H9 (cell line): ENCODE measurements around the gene TERF2IP. TPM values are rescaled to one million over a fixed set of nuclear protein-coding genes. Genes with fewer than 3 reads are reported as not detected.

ENCODE experiments used
- DNase-seq: peaks from one replicate; pipeline ENCODE4 v3.0.0-alpha.2; 2017
- H2AFZ ChIP-seq: one replicate; pipeline ENCODE4 v1.6.1; 2013; ENCODE audit warnings: mild to moderate bottlenecking, low read length, control low read depth, moderate library complexity
- H2AK5ac ChIP-seq: 2 replicates; pipeline ENCODE4 v1.6.1; 2013; ENCODE audit warnings: low read length, control low read depth, mixed read lengths; ENCODE audit not compliant: insufficient read length
- H2BK120ac ChIP-seq: one replicate; pipeline ENCODE4 v1.6.1; 2013; ENCODE audit warnings: low read depth, mild to moderate bottlenecking, low read length, control low read depth, inconsistent platforms; ENCODE audit not compliant: poor library complexity, severe bottlenecking
- H2BK12ac ChIP-seq: 2 replicates; pipeline ENCODE4 v1.6.1; 2013; ENCODE audit warnings: low read length, control low read depth, mixed read lengths, low read depth; ENCODE audit not compliant: insufficient read length
- H2BK15ac ChIP-seq: 2 replicates; pipeline ENCODE4 v1.6.1; 2013; ENCODE audit warnings: low read depth, low read length, control low read depth
- H2BK20ac ChIP-seq: one replicate; pipeline ENCODE4 v1.6.1; 2013; ENCODE audit warnings: low read depth, mild to moderate bottlenecking, low read length, control low read depth, inconsistent platforms; ENCODE audit not compliant: poor library complexity, severe bottlenecking
- H2BK5ac ChIP-seq: 2 replicates; pipeline ENCODE4 v1.6.1; 2013; ENCODE audit warnings: low read length, control low read depth, mixed read lengths; ENCODE audit not compliant: insufficient read length
- H3K14ac ChIP-seq: 2 replicates; pipeline ENCODE4 v1.6.1; 2013; ENCODE audit warnings: low read length, control low read depth; ENCODE audit not compliant: insufficient read depth
- H3K18ac ChIP-seq: 2 replicates; pipeline ENCODE4 v1.6.1; 2013; ENCODE audit warnings: low read depth, mild to moderate bottlenecking, mixed read lengths, low read length, control low read depth; ENCODE audit not compliant: insufficient read length
- H3K23ac ChIP-seq: 2 replicates; pipeline ENCODE4 v1.6.1; 2013; ENCODE audit warnings: low read length, control low read depth, mixed read lengths, low read depth; ENCODE audit not compliant: insufficient read length
- H3K23me2 ChIP-seq: 2 replicates; pipeline ENCODE4 v1.6.1; 2013; ENCODE audit warnings: low read depth, mild to moderate bottlenecking, mixed read lengths, low read length, control low read depth; ENCODE audit not compliant: insufficient read length, poor library complexity, severe bottlenecking
- H3K27ac ChIP-seq: 2 replicates; pipeline ENCODE4 v1.5.1; 2013; ENCODE audit warnings: low read length, control low read depth, mixed read lengths, low read depth; ENCODE audit not compliant: insufficient read length
- H3K27me3 ChIP-seq: 2 replicates; pipeline ENCODE4 v1.6.1; 2013; ENCODE audit warnings: low read length, control low read depth, inconsistent platforms; ENCODE audit not compliant: insufficient read depth
- H3K4ac ChIP-seq: 2 replicates; pipeline ENCODE4 v1.6.1; 2013; ENCODE audit warnings: low read depth, mild to moderate bottlenecking, control low read depth, inconsistent platforms, low read length, moderate library complexity
- H3K4me1 ChIP-seq: 2 replicates; pipeline ENCODE4 v1.6.1; 2013; ENCODE audit warnings: low read length, control low read depth, inconsistent platforms; ENCODE audit not compliant: insufficient read depth
- H3K4me2 ChIP-seq: 2 replicates; pipeline ENCODE4 v1.6.1; 2013; ENCODE audit warnings: low read length, control low read depth, mixed read lengths; ENCODE audit not compliant: insufficient read length, insufficient read depth
- H3K56ac ChIP-seq: 2 replicates; pipeline ENCODE4 v1.6.1; 2013; ENCODE audit warnings: low read depth, mild to moderate bottlenecking, mixed read lengths, low read length, control low read depth; ENCODE audit not compliant: insufficient read length
- H3K79me1 ChIP-seq: 2 replicates; pipeline ENCODE4 v1.6.1; 2013; ENCODE audit warnings: low read depth, mild to moderate bottlenecking, moderate library complexity, low read length, control low read depth, inconsistent platforms; ENCODE audit not compliant: insufficient read depth, poor library complexity, severe bottlenecking
- H3K79me2 ChIP-seq: 2 replicates; pipeline ENCODE4 v1.6.1; 2013; ENCODE audit warnings: low read length, control low read depth, inconsistent platforms; ENCODE audit not compliant: insufficient read depth
- H3K9ac ChIP-seq: 2 replicates; pipeline ENCODE4 v1.6.1; 2013; ENCODE audit warnings: low read length, control low read depth, mixed read lengths; ENCODE audit not compliant: insufficient read length; ENCODE audit errors: extremely low read depth
- H3K9me3 ChIP-seq: one replicate; pipeline ENCODE4 v1.6.1; 2013; ENCODE audit warnings: low read depth, low read length, inconsistent platforms; ENCODE audit not compliant: control insufficient read depth
- H3T11ph ChIP-seq: one replicate; pipeline ENCODE4 v1.6.1; 2013; ENCODE audit warnings: mild to moderate bottlenecking, low read length, control low read depth, inconsistent platforms
- H4K20me1 ChIP-seq: one replicate; pipeline ENCODE4 v1.6.1; 2013; ENCODE audit not compliant: control insufficient read depth, insufficient read length, insufficient read depth
- H4K5ac ChIP-seq: 2 replicates; pipeline ENCODE4 v1.6.1; 2013; ENCODE audit warnings: low read depth, mild to moderate bottlenecking, mixed read lengths, low read length, control low read depth; ENCODE audit not compliant: insufficient read length
- H4K8ac ChIP-seq: replicated peaks from 2 replicates; pipeline ENCODE4 v1.6.1; 2013; ENCODE audit warnings: low read length, control low read depth, mixed read lengths, low read depth; ENCODE audit not compliant: insufficient read length
- H4K91ac ChIP-seq: 2 replicates; pipeline ENCODE4 v1.6.1; 2013; ENCODE audit warnings: low read depth, mild to moderate bottlenecking, moderate library complexity, mixed read lengths, low read length, control low read depth; ENCODE audit not compliant: insufficient read length
- H3K27ac Mint-ChIP-seq, 3 experiments: 2 replicates in 2 of 3; 3 replicates in 1 of 3; pipeline ENCODE4 v1.8.0; 2020 to 2021; ENCODE audit warnings: mixed read lengths in 3 of 3, mild to moderate bottlenecking in 1 of 3, moderate library complexity in 1 of 3
- H3K27me3 Mint-ChIP-seq: 2 replicates; pipeline ENCODE4 v1.8.0; 2021; ENCODE audit warnings: low read depth, mild to moderate bottlenecking, moderate library complexity, mixed read lengths
- H3K36me3 Mint-ChIP-seq, 3 experiments: 2 replicates in 2 of 3; 3 replicates in 1 of 3; pipeline ENCODE4 v1.8.0; 2020 to 2021; ENCODE audit warnings: low read depth in 3 of 3, mixed read lengths in 3 of 3; ENCODE audit not compliant: insufficient read depth in 1 of 3
- H3K4me1 Mint-ChIP-seq, 2 experiments: 2 replicates each; pipeline ENCODE4 v1.8.0; 2020; ENCODE audit warnings: mixed read lengths in 2 of 2
- H3K4me3 Mint-ChIP-seq, 2 experiments: 2 replicates in 1 of 2; 3 replicates in 1 of 2; pipeline ENCODE4 v1.8.0; 2020 to 2021; ENCODE audit warnings: mild to moderate bottlenecking in 2 of 2, mixed read lengths in 2 of 2, moderate library complexity in 1 of 2
- H3K9me3 Mint-ChIP-seq, 2 experiments: 2 replicates in 1 of 2; 3 replicates in 1 of 2; pipeline ENCODE4 v1.8.0; 2020; ENCODE audit warnings: mild to moderate bottlenecking in 2 of 2, mixed read lengths in 2 of 2, moderate library complexity in 1 of 2
- WGBS: extraction: QIAGEN DNeasy Blood & Tissue Kit; methylation state at CpG from one replicate; pipeline ENCODE4 v1.1.7; 2013; ENCODE audit warnings: missing lambda C conversion rate, low lambda C conversion rate, mixed read lengths; ENCODE audit not compliant: insufficient read length; ENCODE audit errors: extremely low coverage; 5-methylcytosine and 5-hydroxymethylcytosine counted together
- total RNA-seq: library from RNA; stranded (reverse); gene quantifications from 2 replicates; pipeline ENCODE4 v1.2.1, GENCODE V29; 2021
- TF ChIP-seq, protein P1 (sequence below): fragments of 200-600 bp; sonication (generic); conservative IDR thresholded peaks from 3 replicates; pipeline ENCODE4 v1.8.0; 2021; ENCODE audit warnings: antibody characterized with exemption, mild to moderate bottlenecking

The TERF2IP gene
- total RNA-seq, 1 experiment from 2014 or later: 15.6 TPM

DNA sequence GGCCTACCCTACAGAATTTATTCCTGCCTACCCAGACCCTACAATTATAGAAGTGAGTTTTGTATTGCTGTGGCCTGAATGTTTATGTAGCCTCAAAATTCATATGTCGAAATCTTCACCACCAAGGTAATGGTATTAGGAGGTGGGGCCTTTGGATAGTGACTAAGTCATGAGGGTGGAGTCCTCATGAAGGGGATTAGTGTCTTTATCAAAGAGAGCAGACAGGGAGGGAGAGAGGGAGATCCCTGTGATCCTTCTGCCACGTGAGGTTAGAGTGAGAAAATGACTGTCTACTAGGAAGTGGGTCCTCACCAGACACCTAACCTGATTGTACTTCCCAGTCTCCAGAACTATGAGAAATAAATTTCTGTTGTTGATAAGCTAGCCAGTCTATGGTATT, 54.7 kb downstream of the TERF2IP start:
- Histone ChIP-seq H2AFZ (no peak overlapping the region), H3K56ac (no peak overlapping the region), H3K27me3 (no peaks in the 10 kb centered on the region), H3K27ac (no peak overlapping the region), H4K5ac (no peak overlapping the region), H3K23ac (no peak overlapping the region), H2AK5ac (no peak overlapping the region), H3K9ac (no peak overlapping the region), H4K20me1 (no peaks in the 10 kb centered on the region), H4K91ac (no peak overlapping the region), H3K18ac (no peak overlapping the region), H3K4ac (no peak overlapping the region), H2BK5ac (no peak overlapping the region), H3K4me2 (no peak overlapping the region), H3K79me1 (no peaks in the 10 kb centered on the region), H3K23me2 (no peaks in the 10 kb centered on the region), H3T11ph (no peak overlapping the region), H2BK20ac (no peak overlapping the region), H3K9me3 (no peaks in the 10 kb centered on the region), H4K8ac (no peak overlapping the region), H2BK12ac (no peak overlapping the region), H2BK15ac (no peak overlapping the region), H2BK120ac (no peak overlapping the region), H3K14ac (no peak overlapping the region), H3K4me1 (no peaks in the 10 kb centered on the region), H3K79me2 (no peaks in the 10 kb centered on the region)
- H3K4me3 Mint-ChIP-seq: no peak overlapping the region
- peak overlapping the region in 1 of 3 experiments; percentile 40; a peak in 1 of 7 replicates for H3K27ac Mint-ChIP-seq
- peaks cover 15 to 19% of the 10 kb centered on the region in 2 experiments for H3K4me1 Mint-ChIP-seq
- peaks cover 1% of the 10 kb centered on the region; the same call in 1 of the 2 replicates for H3K27me3 Mint-ChIP-seq
- no CpG with 5 or more reads among the region's 2 CpGs for WGBS
- DNase-seq: no peak
- H3K36me3 Mint-ChIP-seq: no peaks in the 10 kb centered on the region
- TF ChIP-seq, protein P1, sequence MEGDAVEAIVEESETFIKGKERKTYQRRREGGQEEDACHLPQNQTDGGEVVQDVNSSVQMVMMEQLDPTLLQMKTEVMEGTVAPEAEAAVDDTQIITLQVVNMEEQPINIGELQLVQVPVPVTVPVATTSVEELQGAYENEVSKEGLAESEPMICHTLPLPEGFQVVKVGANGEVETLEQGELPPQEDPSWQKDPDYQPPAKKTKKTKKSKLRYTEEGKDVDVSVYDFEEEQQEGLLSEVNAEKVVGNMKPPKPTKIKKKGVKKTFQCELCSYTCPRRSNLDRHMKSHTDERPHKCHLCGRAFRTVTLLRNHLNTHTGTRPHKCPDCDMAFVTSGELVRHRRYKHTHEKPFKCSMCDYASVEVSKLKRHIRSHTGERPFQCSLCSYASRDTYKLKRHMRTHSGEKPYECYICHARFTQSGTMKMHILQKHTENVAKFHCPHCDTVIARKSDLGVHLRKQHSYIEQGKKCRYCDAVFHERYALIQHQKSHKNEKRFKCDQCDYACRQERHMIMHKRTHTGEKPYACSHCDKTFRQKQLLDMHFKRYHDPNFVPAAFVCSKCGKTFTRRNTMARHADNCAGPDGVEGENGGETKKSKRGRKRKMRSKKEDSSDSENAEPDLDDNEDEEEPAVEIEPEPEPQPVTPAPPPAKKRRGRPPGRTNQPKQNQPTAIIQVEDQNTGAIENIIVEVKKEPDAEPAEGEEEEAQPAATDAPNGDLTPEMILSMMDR: no peak
- H3K9me3 Mint-ChIP-seq: no peaks in the 10 kb centered on the region; a peak in 4 of 5 replicates
